Measurements from ENCODE around the gene FGGY.
A peak's percentile ranks its signal among the peaks of the same experiment; 100 is the strongest.

The FGGY gene

DNA sequence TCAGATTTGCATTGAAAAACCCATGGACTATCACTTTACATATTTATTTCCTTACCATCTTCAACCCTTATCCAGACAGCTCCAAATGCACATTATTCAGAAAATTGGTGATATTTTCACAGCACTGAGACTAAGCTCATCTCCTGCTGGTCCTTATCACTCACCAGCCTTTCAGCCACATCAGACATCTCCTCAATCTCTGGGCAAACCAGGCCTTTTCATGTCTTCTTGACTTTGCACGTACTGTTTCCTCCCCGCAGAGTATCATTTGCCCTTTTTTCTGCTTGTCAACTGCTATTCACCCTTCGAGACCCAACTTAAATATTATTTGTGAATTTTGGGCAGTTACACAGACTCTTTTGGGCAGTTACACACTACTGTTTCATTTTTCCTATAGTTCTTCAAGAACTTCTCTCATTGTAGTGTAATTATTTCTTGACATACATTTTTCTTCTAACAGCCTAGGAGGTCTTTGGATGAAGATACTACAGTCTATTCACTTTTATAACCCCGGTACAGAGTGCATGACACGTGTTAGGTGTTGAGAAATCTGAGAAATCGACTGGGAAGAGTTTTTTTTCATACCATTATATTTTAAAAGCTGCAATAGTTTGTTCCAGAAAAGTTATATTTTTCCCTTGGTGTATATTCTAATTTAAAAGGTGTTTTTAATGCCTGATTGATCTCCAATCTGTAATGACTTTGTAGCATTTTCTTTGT lies 98.0 kb downstream of the FGGY start:
- TF ChIP-seq POLR2AphosphoS5 (IDR thresholded peaks at IDR 0.05; ENCODE audit: borderline replicate concordance, low read depth, low read length) = no peak
- no peak for TF ChIP-seq EZH2 (IDR thresholded peaks at IDR 0.05)
- no peak for TF ChIP-seq FOXP2 (optimal IDR thresholded peaks at IDR 0.05; ENCODE audit: control extremely low read depth, extremely low read length, insufficient read depth)
- Histone ChIP-seq H3K27ac (no peak overlapping the region), H3K9ac (ENCODE audit: insufficient read length) (no peak overlapping the region), H3K36me3 (ENCODE audit: insufficient read depth, low read length) (no peaks in the 10 kb centered on the region), H3K9me3 (ENCODE audit: low read depth, low read length) (no peaks in the 10 kb centered on the region), H3K4me3 (no peak overlapping the region)
- DNase-seq (ENCODE audit: low read depth, low spot score) = no peak

DNA sequence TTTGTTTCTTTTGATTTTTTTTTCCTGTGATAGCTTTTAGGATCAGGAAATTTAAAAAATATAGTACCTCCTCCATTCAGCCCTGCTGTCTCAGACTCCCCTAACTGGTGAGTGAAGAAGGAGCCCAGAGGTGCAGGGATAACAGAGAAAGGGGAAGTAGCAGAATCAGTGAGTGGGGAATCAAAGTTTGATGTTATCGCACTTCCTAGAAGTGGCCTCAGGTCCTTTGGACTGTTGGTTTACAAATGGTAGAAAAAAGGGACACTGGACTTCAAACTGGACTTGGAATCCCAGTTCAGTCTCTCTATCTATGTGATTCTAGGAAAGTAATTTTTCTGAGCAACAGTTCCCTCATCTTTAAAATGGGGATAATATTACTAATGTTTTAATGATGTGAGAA lies 99.5 kb downstream of the FGGY start:
- TF ChIP-seq POLR2AphosphoS5 (IDR thresholded peaks at IDR 0.05; ENCODE audit: borderline replicate concordance, low read depth, low read length) (no peak), EZH2 (IDR thresholded peaks at IDR 0.05) (no peak), FOXP2 (optimal IDR thresholded peaks at IDR 0.05; ENCODE audit: control extremely low read depth, extremely low read length, insufficient read depth) (no peak)
- no peaks in the 10 kb centered on the region for H3K36me3 ChIP-seq (ENCODE audit: insufficient read depth, low read length)
- no peak for DNase-seq (ENCODE audit: low read depth, low spot score)
- no peak overlapping the region for H3K4me3 ChIP-seq
- H3K9ac ChIP-seq (ENCODE audit: insufficient read length) = no peak overlapping the region
- H3K9me3 ChIP-seq (ENCODE audit: low read depth, low read length) = no peaks in the 10 kb centered on the region
- no peak overlapping the region for H3K27ac ChIP-seq

DNA sequence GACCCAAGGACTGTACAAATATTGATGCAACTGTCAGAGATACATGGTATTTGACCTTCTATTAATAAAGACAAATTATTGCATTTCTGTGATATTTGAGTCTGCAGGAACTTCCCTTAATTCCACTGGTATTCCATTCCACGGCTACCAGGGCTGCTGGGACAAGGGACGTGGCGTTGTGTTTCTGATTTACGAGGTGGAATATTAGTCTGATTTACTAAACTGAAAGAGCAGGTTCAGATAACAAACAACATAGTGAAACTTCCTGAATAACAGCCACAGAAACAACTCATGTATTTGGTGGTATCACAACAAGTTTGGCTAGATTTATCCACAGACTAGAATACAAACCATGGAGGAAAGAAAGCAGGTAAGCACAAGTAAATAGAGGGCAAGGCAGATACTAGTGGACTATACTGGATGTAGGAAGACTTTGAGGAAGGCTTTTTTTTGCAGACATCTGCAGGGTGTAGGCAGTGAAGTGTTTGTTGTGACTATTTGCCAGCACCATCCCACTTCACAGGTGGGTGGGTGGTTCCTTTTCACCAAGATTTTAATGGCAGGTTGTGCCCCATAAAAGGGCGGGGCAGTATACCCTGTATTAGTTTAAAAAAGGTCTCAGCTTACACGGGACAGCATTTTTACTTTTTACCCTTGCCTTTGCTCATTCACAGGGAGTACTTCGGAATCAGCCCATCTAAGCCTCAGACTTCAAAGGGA lies 100.4 kb downstream of the FGGY start:
- TF ChIP-seq FOXP2 (optimal IDR thresholded peaks at IDR 0.05; ENCODE audit: control extremely low read depth, extremely low read length, insufficient read depth) (no peak), POLR2AphosphoS5 (IDR thresholded peaks at IDR 0.05; ENCODE audit: borderline replicate concordance, low read depth, low read length) (no peak)
- Histone ChIP-seq H3K27ac (no peak overlapping the region), H3K9me3 (ENCODE audit: low read depth, low read length) (no peaks in the 10 kb centered on the region), H3K4me3 (no peak overlapping the region), H3K36me3 (ENCODE audit: insufficient read depth, low read length) (no peaks in the 10 kb centered on the region), H3K9ac (ENCODE audit: insufficient read length) (no peak overlapping the region)
- DNase-seq (ENCODE audit: low read depth, low spot score) = no peak

DNA sequence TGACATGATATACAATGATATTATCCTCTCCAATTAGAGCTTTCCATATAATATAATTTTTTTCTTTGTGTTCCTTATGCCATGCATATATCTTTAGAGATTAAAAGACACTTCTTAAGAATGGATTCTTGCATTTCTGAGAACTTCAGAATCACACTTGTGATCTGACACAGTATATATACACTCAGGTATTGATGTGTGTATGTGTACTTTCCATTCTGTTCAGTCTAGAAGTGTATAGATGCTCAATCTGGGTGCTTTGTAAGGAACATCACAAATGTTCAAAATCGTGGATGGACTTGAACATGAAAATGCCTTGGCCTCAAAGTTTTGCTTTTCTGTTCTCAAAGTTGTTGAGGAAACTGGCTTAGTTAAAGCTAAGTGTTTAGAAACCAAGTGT lies 102.7 kb downstream of the FGGY start:
- Histone ChIP-seq H3K9me3 (ENCODE audit: low read depth, low read length) (no peaks in the 10 kb centered on the region), H3K36me3 (ENCODE audit: insufficient read depth, low read length) (no peaks in the 10 kb centered on the region), H3K9ac (ENCODE audit: insufficient read length) (no peak overlapping the region), H3K27ac (no peak overlapping the region), H3K4me3 (no peak overlapping the region)
- no peak for DNase-seq (ENCODE audit: low read depth, low spot score)
- TF ChIP-seq FOXP2 (optimal IDR thresholded peaks at IDR 0.05; ENCODE audit: control extremely low read depth, extremely low read length, insufficient read depth) (no peak), EZH2 (IDR thresholded peaks at IDR 0.05) (no peak), POLR2AphosphoS5 (IDR thresholded peaks at IDR 0.05; ENCODE audit: borderline replicate concordance, low read depth, low read length) (no peak)

DNA sequence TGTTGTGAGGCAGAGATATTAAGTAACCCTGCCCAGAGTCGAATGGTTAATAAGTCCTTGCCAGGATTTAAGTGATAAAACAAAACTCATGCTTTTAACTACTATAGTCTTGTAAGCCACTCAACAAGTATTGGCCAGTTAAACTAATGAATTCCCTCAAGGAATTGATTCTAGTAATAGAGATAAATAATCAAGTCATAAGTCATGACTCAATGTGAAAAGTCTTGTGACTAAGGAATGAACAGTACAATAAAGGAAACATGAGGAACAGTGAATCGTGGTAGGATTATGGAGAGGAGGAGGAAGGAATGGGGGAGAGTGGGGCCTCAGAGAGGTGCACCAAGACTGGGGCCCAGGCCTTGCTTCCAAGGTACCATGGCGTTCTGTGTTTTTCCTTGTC lies 104.7 kb downstream of the FGGY start:
- no peaks in the 10 kb centered on the region for H3K36me3 ChIP-seq (ENCODE audit: insufficient read depth, low read length)
- no peaks in the 10 kb centered on the region for H3K9me3 ChIP-seq (ENCODE audit: low read depth, low read length)
- TF ChIP-seq FOXP2 (optimal IDR thresholded peaks at IDR 0.05; ENCODE audit: control extremely low read depth, extremely low read length, insufficient read depth) (no peak), EZH2 (IDR thresholded peaks at IDR 0.05) (no peak), POLR2AphosphoS5 (IDR thresholded peaks at IDR 0.05; ENCODE audit: borderline replicate concordance, low read depth, low read length) (no peak)
- DNase-seq (ENCODE audit: low read depth, low spot score) = no peak
- no peak overlapping the region for H3K9ac ChIP-seq (ENCODE audit: insufficient read length)
- no peak overlapping the region for H3K4me3 ChIP-seq
- H3K27ac ChIP-seq = no peak overlapping the region

DNA sequence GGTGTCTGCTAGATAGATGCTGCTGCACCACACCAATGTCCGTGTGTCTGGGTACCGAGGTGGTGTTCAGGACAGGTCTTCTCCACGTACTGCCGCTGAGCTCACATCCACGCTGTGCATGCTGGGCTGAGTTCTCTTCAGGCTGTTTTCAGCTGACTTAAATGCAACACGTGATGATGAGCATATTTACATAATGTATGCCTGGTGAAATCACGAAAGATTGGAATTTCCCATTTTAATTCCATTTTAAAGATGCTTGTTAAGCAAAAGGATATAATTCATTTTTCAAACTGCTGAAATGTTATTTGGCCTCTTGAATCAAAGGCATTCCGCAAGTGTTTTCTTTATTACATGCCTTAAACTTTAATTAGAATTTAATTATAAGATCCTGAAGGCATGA lies 107.9 kb downstream of the FGGY start:
- no peaks in the 10 kb centered on the region for H3K9me3 ChIP-seq (ENCODE audit: low read depth, low read length)
- peak overlapping the region; percentile 31 for H3K4me3 ChIP-seq
- H3K27ac ChIP-seq = no peak overlapping the region
- H3K9ac ChIP-seq (ENCODE audit: insufficient read length) = no peak overlapping the region
- TF ChIP-seq FOXP2 (optimal IDR thresholded peaks at IDR 0.05; ENCODE audit: control extremely low read depth, extremely low read length, insufficient read depth) (no peak), POLR2AphosphoS5 (IDR thresholded peaks at IDR 0.05; ENCODE audit: borderline replicate concordance, low read depth, low read length) (no peak), EZH2 (IDR thresholded peaks at IDR 0.05) (no peak)
- no peaks in the 10 kb centered on the region for H3K36me3 ChIP-seq (ENCODE audit: insufficient read depth, low read length)
- peak; percentile 30 for DNase-seq (ENCODE audit: low read depth, low spot score)

DNA sequence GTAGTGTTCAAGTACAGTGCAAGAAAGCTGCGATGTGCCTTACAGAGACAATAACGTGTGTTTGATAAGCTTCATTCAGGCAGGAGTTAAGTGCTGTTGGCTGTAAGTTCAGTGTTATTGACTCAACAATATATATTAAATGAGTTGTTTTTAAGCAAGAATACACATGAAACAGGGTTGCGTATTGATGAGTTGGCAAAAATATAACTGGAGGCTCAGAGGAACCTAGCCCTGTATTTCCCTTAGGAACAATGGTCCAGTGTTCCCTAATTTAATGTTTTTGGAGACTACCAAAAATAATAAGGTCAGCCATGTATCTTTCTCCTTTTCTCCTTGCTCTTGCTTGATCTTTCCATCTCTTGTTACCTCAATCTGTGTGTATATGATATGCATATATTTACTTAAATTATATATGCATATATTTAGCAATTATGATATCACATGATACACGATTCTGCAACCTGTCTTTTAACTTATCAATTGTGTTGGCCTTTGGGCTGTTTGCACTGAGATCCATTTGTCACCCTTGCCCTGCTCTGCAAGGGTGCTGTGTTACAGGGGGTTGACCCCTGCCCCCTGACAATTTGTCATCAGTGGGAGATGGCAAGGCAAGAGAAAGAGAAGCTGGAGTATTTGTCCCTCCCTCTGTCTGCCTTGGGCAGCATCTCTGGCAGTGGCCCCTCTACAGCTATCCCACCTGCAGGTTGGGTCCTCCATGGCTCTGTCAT lies 109.7 kb downstream of the FGGY start:
- no peaks in the 10 kb centered on the region for H3K36me3 ChIP-seq (ENCODE audit: insufficient read depth, low read length)
- H3K9me3 ChIP-seq (ENCODE audit: low read depth, low read length) = no peaks in the 10 kb centered on the region
- H3K9ac ChIP-seq (ENCODE audit: insufficient read length) = no peak overlapping the region
- no peak overlapping the region for H3K4me3 ChIP-seq
- no peak overlapping the region for H3K27ac ChIP-seq
- TF ChIP-seq POLR2AphosphoS5 (IDR thresholded peaks at IDR 0.05; ENCODE audit: borderline replicate concordance, low read depth, low read length) = no peak
- no peak for TF ChIP-seq EZH2 (IDR thresholded peaks at IDR 0.05)
- no peak for TF ChIP-seq FOXP2 (optimal IDR thresholded peaks at IDR 0.05; ENCODE audit: control extremely low read depth, extremely low read length, insufficient read depth)
- no peak for DNase-seq (ENCODE audit: low read depth, low spot score)

DNA sequence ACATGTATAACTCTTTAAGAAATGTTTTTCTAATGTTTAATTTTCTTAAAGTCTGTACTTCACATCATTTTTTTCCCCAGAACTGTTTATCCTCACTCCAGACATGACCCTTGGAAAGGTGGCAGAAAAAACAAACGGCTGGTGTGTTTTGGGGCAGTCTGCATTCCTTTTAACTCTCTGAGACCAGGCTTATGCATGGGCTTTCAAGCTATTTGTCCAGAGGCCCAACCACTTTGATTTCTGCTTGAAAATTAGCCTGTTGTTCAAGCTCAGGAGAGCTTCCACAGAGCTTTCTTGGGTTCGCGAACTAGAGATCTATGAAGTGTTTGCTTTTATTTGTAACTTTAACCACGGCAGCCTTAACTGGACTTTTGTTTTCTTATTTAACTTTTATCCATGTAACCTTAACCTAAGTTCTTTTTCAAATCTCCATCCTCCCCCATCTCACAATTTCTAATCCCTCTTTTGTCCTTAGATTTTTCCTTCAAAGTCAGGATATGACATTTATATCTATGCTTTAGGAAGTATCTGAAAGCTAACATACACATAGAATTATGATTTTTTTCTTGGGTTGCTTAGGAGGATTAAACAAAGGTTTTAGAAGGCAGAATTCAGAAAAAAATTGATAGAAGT lies 111.8 kb downstream of the FGGY start:
- Histone ChIP-seq H3K4me3 (no peak overlapping the region), H3K9me3 (ENCODE audit: low read depth, low read length) (no peaks in the 10 kb centered on the region), H3K9ac (ENCODE audit: insufficient read length) (no peak overlapping the region), H3K27ac (no peak overlapping the region), H3K36me3 (ENCODE audit: insufficient read depth, low read length) (no peaks in the 10 kb centered on the region)
- no peak for TF ChIP-seq EZH2 (IDR thresholded peaks at IDR 0.05)
- no peak for TF ChIP-seq FOXP2 (optimal IDR thresholded peaks at IDR 0.05; ENCODE audit: control extremely low read depth, extremely low read length, insufficient read depth)
- TF ChIP-seq POLR2AphosphoS5 (IDR thresholded peaks at IDR 0.05; ENCODE audit: borderline replicate concordance, low read depth, low read length) = no peak
- no peak for DNase-seq (ENCODE audit: low read depth, low spot score)
